ENCODE measurements around the gene CCDC85C. TPM values are rescaled to one million over a fixed set of nuclear protein-coding genes. Genes with fewer than 3 reads are reported as not detected.

CCDC85C gene
- total and polyA plus RNA-seq, 2 of the 4 experiments (the other 2 are of a cell fraction): 16.0 to 19.0 TPM

- Histone ChIP-seq H3K79me1 (ENCODE audit: low read depth in 1 of 2, low read length in 2 of 2) (peaks cover 39 to 91% of the 10 kb centered on the region in 2 experiments), H3K4me2 (ENCODE audit: low read depth, low read length) (no peak overlapping the region), H3K36me3 (ENCODE audit: control insufficient read depth, insufficient read depth, low read length) (no peaks in the 10 kb centered on the region), H3K27me3 (ENCODE audit: control insufficient read depth, insufficient read depth, low read length) (no peaks in the 10 kb centered on the region), H2AK9ac (replicated peaks; ENCODE audit: low read depth, low read length, poor library complexity) (no peak overlapping the region), H3K18ac (ENCODE audit: low read depth, low read length) (no peak overlapping the region), H3K4me3 (ENCODE audit: insufficient read depth, low read depth, low read length) (no peak overlapping the region), H4K8ac (ENCODE audit: low read depth in 2 of 2, low read length in 2 of 2) (no peak overlapping the region), H3K23ac (ENCODE audit: low read depth, low read length) (no peak overlapping the region), H3K4ac (ENCODE audit: low read depth, low read length) (no peak overlapping the region), H4K5ac (ENCODE audit: low read depth, low read length) (no peak overlapping the region), H3K27ac (ENCODE audit: insufficient read depth, low read length) (no peak overlapping the region), H3K9me1 (ENCODE audit: insufficient read depth, low read length) (peaks cover 26% of the 10 kb centered on the region), H2BK20ac (ENCODE audit: low read depth, low read length) (no peak overlapping the region), H2AK5ac (ENCODE audit: low read depth, low read length) (peak overlapping the region; percentile 7; the same call in 1 of the 2 replicates), H3K56ac (ENCODE audit: extremely low read depth, insufficient read depth, low read length) (no peak overlapping the region), H3K9me3 (ENCODE audit: control insufficient read depth, insufficient read depth, low read length) (no peaks in the 10 kb centered on the region), H3K14ac (replicated peaks; ENCODE audit: low read depth, low read length) (no peak overlapping the region), H2BK120ac (ENCODE audit: low read depth, low read length) (no peak overlapping the region), H2BK5ac (ENCODE audit: low read depth, low read length, poor library complexity, severe bottlenecking) (no peak overlapping the region), H2BK15ac (ENCODE audit: low read depth, low read length) (no peak overlapping the region), H4K20me1 (ENCODE audit: insufficient read depth, low read length) (peaks cover 66% of the 10 kb centered on the region), H2AFZ (replicated peaks; ENCODE audit: low read length, poor library complexity) (no peak overlapping the region), H3K4me1 (ENCODE audit: control insufficient read depth, insufficient read depth, low read length) (peaks cover 46% of the 10 kb centered on the region), H3K9ac (ENCODE audit: low read depth, low read length) (no peak overlapping the region), H4K91ac (ENCODE audit: insufficient read depth, low read depth, low read length) (0 out of 2 replicates have a peak overlapping the region, but pooled peaks have one; percentile 9)
- POLR2A ChIA-PET (ENCODE audit: unreplicated experiment): no interaction called here
- dilution Hi-C loops (cut with HindIII; ENCODE audit: low sequenced_read_pairs, unreplicated experiment) (no loop called here), in situ Hi-C loops (cut with MboI; ENCODE audit: low sequenced_read_pairs) (no loop called here), intact Hi-C loops (cut with micrococcal nuclease) (loop anchor here (5.0 kb wide), 1 partner anchor 34 kb away; no protein-coding TSS in a partner anchor)
- TF ChIP-seq RAD21 (IDR thresholded peaks at IDR 0.05; ENCODE audit: low read length) (no peak), MAZ (IDR thresholded peaks at IDR 0.05; ENCODE audit: borderline replicate concordance, low read depth, low read length) (no peak), SMC3 (IDR thresholded peaks at IDR 0.05; ENCODE audit: low read depth, low read length) (no peak), FOS (IDR thresholded peaks at IDR 0.05; ENCODE audit: low read depth, low read length) (no peak), POLR2A (IDR thresholded peaks at IDR 0.05; ENCODE audit: low read depth, low read length) (no peak), CHD1 (IDR thresholded peaks at IDR 0.05; ENCODE audit: low read depth, low read length) (no peak), CEBPB (IDR thresholded peaks at IDR 0.05; ENCODE audit: low read depth, low read length) (no peak), NFE2L2 (IDR thresholded peaks at IDR 0.05; ENCODE audit: low read depth, low read length) (no peak)
- TF ChIP-seq, protein P1, sequence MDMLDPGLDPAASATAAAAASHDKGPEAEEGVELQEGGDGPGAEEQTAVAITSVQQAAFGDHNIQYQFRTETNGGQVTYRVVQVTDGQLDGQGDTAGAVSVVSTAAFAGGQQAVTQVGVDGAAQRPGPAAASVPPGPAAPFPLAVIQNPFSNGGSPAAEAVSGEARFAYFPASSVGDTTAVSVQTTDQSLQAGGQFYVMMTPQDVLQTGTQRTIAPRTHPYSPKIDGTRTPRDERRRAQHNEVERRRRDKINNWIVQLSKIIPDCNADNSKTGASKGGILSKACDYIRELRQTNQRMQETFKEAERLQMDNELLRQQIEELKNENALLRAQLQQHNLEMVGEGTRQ (IDR thresholded peaks at IDR 0.05; ENCODE audit: low read depth, low read length): no peak
- CTCF ChIA-PET: no interaction called here
- WGBS, 2 experiments (ENCODE audit: extremely low coverage in 2 of 2, insufficient read length in 1 of 2): 89% methylated on average over 4 of the region's 20 CpGs; no CpG with 5 or more reads in 1 of the 2 experiments
- no peak for DNase-seq
- no TSS peak for BruUV-seq (replicated peaks)
- no peak for ATAC-seq (ENCODE audit: low read depth)
Observed at GRCh38 chr14:99566390-99567354, 37.3 kb downstream of the CCDC85C start.
